H1 (cell line): ENCODE data around the gene PHF10.

Experiments
- BCL11A ChIP-seq, 2 experiments: IDR thresholded peaks; one replicate each; pipeline ENCODE4 v1.6.1; 2011; ENCODE audit warnings: low read depth in 2 of 2, low read length in 2 of 2, mild to moderate bottlenecking in 2 of 2
- CHD1 ChIP-seq: IDR thresholded peaks from 2 replicates; pipeline ENCODE4 v1.6.1; 2012; ENCODE audit warnings: low read depth, low read length, improper control_type of control experiment
- CHD2 ChIP-seq: IDR thresholded peaks from 2 replicates; pipeline ENCODE4 v1.6.1; 2012; ENCODE audit warnings: low read length, improper control_type of control experiment
- CREB1 ChIP-seq: IDR thresholded peaks from 2 replicates; pipeline ENCODE4 v1.6.1; 2012; ENCODE audit warnings: inconsistent platforms
- GTF2F1 ChIP-seq: IDR thresholded peaks from 2 replicates; pipeline ENCODE4 v1.6.1; 2012; ENCODE audit warnings: low read depth, low read length, improper control_type of control experiment, borderline replicate concordance
- HDAC6 ChIP-seq: IDR thresholded peaks from one replicate; pipeline ENCODE4 v1.7.1; 2012; ENCODE audit warnings: low read depth, mild to moderate bottlenecking, inconsistent platforms, low read length, moderate library complexity
- KDM1A ChIP-seq: fragments of 200-600, 300-600 bp; sonication (generic); IDR thresholded peaks from 2 replicates; pipeline ENCODE4 v1.7.1; 2016; ENCODE audit warnings: mild to moderate bottlenecking, low read length, borderline replicate concordance
- MAFK ChIP-seq: IDR thresholded peaks from 2 replicates; pipeline ENCODE4 v1.6.1; 2012; ENCODE audit warnings: low read depth, mild to moderate bottlenecking, improper control_type of control experiment, low read length
- POLR2A ChIP-seq, 2 experiments: IDR thresholded peaks; 1 replicate in 1 of 2; 2 replicates in 1 of 2; pipeline ENCODE4 v1.6.1; 2011; ENCODE audit warnings: low read depth in 2 of 2, low read length in 2 of 2, mild to moderate bottlenecking in 2 of 2; ENCODE audit errors: control extremely low read depth in 1 of 2
- RAD21 ChIP-seq, 2 experiments: IDR thresholded peaks in 1 of 2; conservative IDR thresholded peaks in 1 of 2; 2 replicates each; pipeline ENCODE4 v1.6.1; 2011; ENCODE audit warnings: low read depth in 2 of 2, low read length in 2 of 2, improper control_type of control experiment in 1 of 2, inconsistent platforms in 1 of 2, mild to moderate bottlenecking in 1 of 2, moderate library complexity in 1 of 2
- SP1 ChIP-seq: IDR thresholded peaks from 2 replicates; pipeline ENCODE4 v1.6.1; 2011; ENCODE audit warnings: low read depth, low read length
- SUZ12 ChIP-seq: fragments of 200-600 bp; sonication (generic); IDR thresholded peaks from 2 replicates; pipeline ENCODE4 v1.6.1; 2012; ENCODE audit warnings: mild to moderate bottlenecking, inconsistent platforms, low read length, moderate library complexity, mixed read lengths
- TF ChIP-seq, protein P1 (sequence below), 3 experiments: IDR thresholded peaks; 1 replicate in 2 of 3; 2 replicates in 1 of 3; pipeline versions ENCODE4 v1.5.1 to v1.6.1; 2011; ENCODE audit warnings: low read length in 3 of 3, mild to moderate bottlenecking in 3 of 3, inconsistent platforms in 2 of 3, low read depth in 1 of 3, moderate library complexity in 1 of 3; ENCODE audit not compliant: insufficient read depth in 1 of 3; ENCODE audit errors: control extremely low read depth in 1 of 3

- TF ChIP-seq RAD21 (IDR thresholded peaks at IDR 0.05 in 1 of 2, conservative IDR thresholded peaks at IDR 0.05 in 1 of 2; ENCODE audit: low read depth in 2 of 2, low read length in 2 of 2) (no peak), KDM1A (no peak), MAFK (no peak), BCL11A (IDR thresholded peaks at IDR 0.05; ENCODE audit: low read depth in 2 of 2, low read length in 2 of 2) (no peak), CHD2 (no peak), SUZ12 (no peak), CHD1 (no peak), POLR2A (IDR thresholded peaks at IDR 0.05; ENCODE audit: control extremely low read depth in 1 of 2, low read depth in 2 of 2, low read length in 2 of 2) (no peak), CREB1 (no peak), HDAC6 (no peak), GTF2F1 (no peak), SP1 (no peak)
- TF ChIP-seq, protein P1, sequence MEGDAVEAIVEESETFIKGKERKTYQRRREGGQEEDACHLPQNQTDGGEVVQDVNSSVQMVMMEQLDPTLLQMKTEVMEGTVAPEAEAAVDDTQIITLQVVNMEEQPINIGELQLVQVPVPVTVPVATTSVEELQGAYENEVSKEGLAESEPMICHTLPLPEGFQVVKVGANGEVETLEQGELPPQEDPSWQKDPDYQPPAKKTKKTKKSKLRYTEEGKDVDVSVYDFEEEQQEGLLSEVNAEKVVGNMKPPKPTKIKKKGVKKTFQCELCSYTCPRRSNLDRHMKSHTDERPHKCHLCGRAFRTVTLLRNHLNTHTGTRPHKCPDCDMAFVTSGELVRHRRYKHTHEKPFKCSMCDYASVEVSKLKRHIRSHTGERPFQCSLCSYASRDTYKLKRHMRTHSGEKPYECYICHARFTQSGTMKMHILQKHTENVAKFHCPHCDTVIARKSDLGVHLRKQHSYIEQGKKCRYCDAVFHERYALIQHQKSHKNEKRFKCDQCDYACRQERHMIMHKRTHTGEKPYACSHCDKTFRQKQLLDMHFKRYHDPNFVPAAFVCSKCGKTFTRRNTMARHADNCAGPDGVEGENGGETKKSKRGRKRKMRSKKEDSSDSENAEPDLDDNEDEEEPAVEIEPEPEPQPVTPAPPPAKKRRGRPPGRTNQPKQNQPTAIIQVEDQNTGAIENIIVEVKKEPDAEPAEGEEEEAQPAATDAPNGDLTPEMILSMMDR (IDR thresholded peaks at IDR 0.05; ENCODE audit: control extremely low read depth in 1 of 3, insufficient read depth in 1 of 3, low read depth in 1 of 3, low read length in 3 of 3) = no peak
Observed at GRCh38 chr6:169714178-169714577, 10.1 kb downstream of the PHF10 start.
